Stimulated activated effector memory CD8-positive, alpha-beta T cell treated with anti-CD3 and anti-CD28 coated beads, Interleukin-12 subunit alpha, Interleukin-12 subunit beta, amount 100 ng/mL, for 72 hours (primary cell): ENCODE data around the gene TPP1.
A peak's percentile ranks its signal among the peaks of the same experiment; 100 is the strongest.

Experiments
- ATAC-seq: fragments of 150-1000 bp; cut with Tn5 transposase; 2 replicates; pipeline ENCODE4 v1.10.0; 2021
- DNase-seq, 2 donors: peaks; one replicate each; pipeline ENCODE4 v3.0.0; 2021 to 2022; ENCODE audit warnings: low spot score in 2 of 2
- H3K27ac Mint-ChIP-seq: one replicate; pipeline ENCODE4 v1.8.0; 2022; ENCODE audit warnings: mild to moderate bottlenecking, mixed read lengths
- H3K36me3 Mint-ChIP-seq: one replicate; pipeline ENCODE4 v1.8.0; 2022; ENCODE audit warnings: mild to moderate bottlenecking, mixed read lengths
- H3K4me1 Mint-ChIP-seq: one replicate; pipeline ENCODE4 v1.8.0; 2022; ENCODE audit warnings: mixed read lengths
- H3K4me3 Mint-ChIP-seq: one replicate; pipeline ENCODE4 v1.8.0; 2022; ENCODE audit warnings: mild to moderate bottlenecking, mixed read lengths
- H3K9me3 Mint-ChIP-seq: one replicate; pipeline ENCODE4 v1.8.0; 2022; ENCODE audit warnings: mixed read lengths

The TPP1 gene

GRCh38 chr11:6599881-6600390 is 19.3 kb downstream of the TPP1 start:
- Mint-ChIP-seq H3K27ac (peak overlapping the region; percentile 43), H3K4me3 (no peak overlapping the region), H3K36me3 (peaks cover 59% of the 10 kb centered on the region), H3K4me1 (peaks cover 23% of the 10 kb centered on the region), H3K9me3 (no peaks in the 10 kb centered on the region)
- DNase-seq (no peak), ATAC-seq (no peak)

- Mint-ChIP-seq H3K27ac (peak overlapping the region; percentile 43), H3K9me3 (no peaks in the 10 kb centered on the region)
- peak in 1 of 2 donors; percentile 30 for DNase-seq
These were observed 19.8 kb downstream of the TPP1 start for GRCh38 chr11:6599449-6599848.

GRCh38 chr11:6598555-6598954 is 20.7 kb downstream of the TPP1 start:
- H3K4me1 Mint-ChIP-seq: peaks cover 34% of the 10 kb centered on the region

More at GRCh38 chr11:6599449-6599848, 19.8 kb downstream of the TPP1 start:
- ATAC-seq: no peak
- H3K36me3 Mint-ChIP-seq: peaks cover 60% of the 10 kb centered on the region
- H3K4me3 Mint-ChIP-seq: no peak overlapping the region
- H3K4me1 Mint-ChIP-seq: peaks cover 25% of the 10 kb centered on the region

GRCh38 chr11:6596239-6596877 is 22.9 kb downstream of the TPP1 start:
- Mint-ChIP-seq H3K9me3 (no peaks in the 10 kb centered on the region), H3K4me1 (peaks cover 36% of the 10 kb centered on the region), H3K27ac (peak overlapping the region; percentile 3), H3K36me3 (peaks cover 83% of the 10 kb centered on the region), H3K4me3 (no peak overlapping the region)
- ATAC-seq: no peak
- no peak for DNase-seq

More at GRCh38 chr11:6598555-6598954, 20.7 kb downstream of the TPP1 start:
- peak in 1 of 2 donors; percentile 38 for DNase-seq
- ATAC-seq: no peak
- peak overlapping the region; percentile 43 for H3K27ac Mint-ChIP-seq
- no peaks in the 10 kb centered on the region for H3K9me3 Mint-ChIP-seq
- H3K4me3 Mint-ChIP-seq: no peak overlapping the region
- peaks cover 69% of the 10 kb centered on the region for H3K36me3 Mint-ChIP-seq

- peak in 1 of 2 donors; percentile 43 for DNase-seq
- ATAC-seq: no peak
- no peak overlapping the region for H3K4me3 Mint-ChIP-seq
- no peak overlapping the region for H3K27ac Mint-ChIP-seq
- H3K4me1 Mint-ChIP-seq: peaks cover 36% of the 10 kb centered on the region
- H3K9me3 Mint-ChIP-seq: no peaks in the 10 kb centered on the region
- H3K36me3 Mint-ChIP-seq: peaks cover 88% of the 10 kb centered on the region
These were observed 25.0 kb downstream of the TPP1 start for GRCh38 chr11:6594142-6594768.

- DNase-seq (no peak), ATAC-seq (no peak)
- H3K36me3 Mint-ChIP-seq: peaks cover 38% of the 10 kb centered on the region
- no peak overlapping the region for H3K27ac Mint-ChIP-seq
- H3K9me3 Mint-ChIP-seq: peaks cover 11% of the 10 kb centered on the region
- H3K4me3 Mint-ChIP-seq: no peak overlapping the region
- no peaks in the 10 kb centered on the region for H3K4me1 Mint-ChIP-seq
These were observed 31.2 kb downstream of the TPP1 start for GRCh38 chr11:6588018-6588417.

- H3K27ac Mint-ChIP-seq: no peak overlapping the region
- H3K36me3 Mint-ChIP-seq: peaks cover 33% of the 10 kb centered on the region
- DNase-seq: no peak
- peaks cover 15% of the 10 kb centered on the region for H3K9me3 Mint-ChIP-seq
- H3K4me1 Mint-ChIP-seq: no peaks in the 10 kb centered on the region
- no peak for ATAC-seq
- no peak overlapping the region for H3K4me3 Mint-ChIP-seq
These were observed 31.8 kb downstream of the TPP1 start for GRCh38 chr11:6587360-6587953.

GRCh38 chr11:6586434-6587359 is 32.5 kb downstream of the TPP1 start:
- peaks cover 19% of the 10 kb centered on the region for H3K9me3 Mint-ChIP-seq
- ATAC-seq (no peak), DNase-seq (peak in 1 of 2 donors; percentile 38)
- no peak overlapping the region for H3K27ac Mint-ChIP-seq
- no peak overlapping the region for H3K4me3 Mint-ChIP-seq
- H3K36me3 Mint-ChIP-seq: peaks cover 25% of the 10 kb centered on the region
- no peaks in the 10 kb centered on the region for H3K4me1 Mint-ChIP-seq

GRCh38 chr11:6584528-6584927 is 34.7 kb downstream of the TPP1 start:
- Mint-ChIP-seq H3K9me3 (peaks cover 19% of the 10 kb centered on the region), H3K4me3 (no peak overlapping the region), H3K4me1 (no peaks in the 10 kb centered on the region), H3K27ac (no peak overlapping the region), H3K36me3 (peaks cover 4% of the 10 kb centered on the region)
- ATAC-seq: no peak
- DNase-seq: no peak

GRCh38 chr11:6583584-6583983 is 35.6 kb downstream of the TPP1 start:
- DNase-seq (no peak), ATAC-seq (no peak)
- Mint-ChIP-seq H3K27ac (no peak overlapping the region), H3K4me1 (no peaks in the 10 kb centered on the region), H3K9me3 (peaks cover 19% of the 10 kb centered on the region), H3K36me3 (no peaks in the 10 kb centered on the region), H3K4me3 (no peak overlapping the region)

- DNase-seq (no peak), ATAC-seq (no peak)
- Mint-ChIP-seq H3K27ac (no peak overlapping the region), H3K4me1 (no peaks in the 10 kb centered on the region), H3K9me3 (peaks cover 16% of the 10 kb centered on the region), H3K36me3 (no peaks in the 10 kb centered on the region), H3K4me3 (no peak overlapping the region)
These were observed 39.5 kb downstream of the TPP1 start for GRCh38 chr11:6579681-6580080.

- DNase-seq: no peak
- Mint-ChIP-seq H3K36me3 (no peaks in the 10 kb centered on the region), H3K27ac (no peak overlapping the region), H3K9me3 (peaks cover 9% of the 10 kb centered on the region), H3K4me3 (no peak overlapping the region), H3K4me1 (no peaks in the 10 kb centered on the region)
- no peak for ATAC-seq
These were observed 41.1 kb downstream of the TPP1 start for GRCh38 chr11:6578134-6578533.

GRCh38 chr11:6576471-6577373 is 42.5 kb downstream of the TPP1 start:
- H3K36me3 Mint-ChIP-seq: peaks cover 5% of the 10 kb centered on the region
- no peaks in the 10 kb centered on the region for H3K9me3 Mint-ChIP-seq
- DNase-seq: no peak
- no peaks in the 10 kb centered on the region for H3K4me1 Mint-ChIP-seq
- no peak for ATAC-seq
- H3K27ac Mint-ChIP-seq: no peak overlapping the region
- no peak overlapping the region for H3K4me3 Mint-ChIP-seq
